Measurements from ENCODE around the gene KLF13. TPM values are rescaled to one million over a fixed set of nuclear protein-coding genes. Genes with fewer than 3 reads are reported as not detected.

The KLF13 gene
- total and polyA plus RNA-seq, 10 of the 15 experiments (the other 5 are each of a cell fraction or from before 2014, with no cell fraction given) = 20.3 to 109 (median 51.4) TPM

DNA sequence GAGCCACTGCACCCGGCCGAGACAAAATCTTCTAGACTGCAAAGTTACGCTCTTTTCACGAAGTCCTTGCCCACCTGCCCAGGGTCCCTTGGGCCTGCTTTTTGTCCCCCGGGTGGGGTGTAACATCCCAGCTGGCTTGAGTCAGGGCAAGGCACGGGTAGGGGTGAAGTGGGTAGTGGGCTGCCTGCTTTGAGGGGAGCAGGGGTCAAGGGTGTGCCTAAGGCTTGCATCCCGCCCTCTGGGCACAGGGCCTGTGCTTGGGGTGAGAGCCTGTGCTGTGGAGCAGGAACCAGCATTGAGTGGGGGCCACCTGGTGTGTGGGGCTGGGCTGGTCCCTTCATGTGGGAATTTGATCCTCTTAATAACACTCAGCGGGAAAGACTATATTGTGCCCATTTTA, 74.6 kb downstream of the KLF13 start:
- ChIA-PET RAD21 (ENCODE audit: unreplicated experiment) (no interaction called here), CTCF (interaction anchor here (2.1 kb wide), 1 partner anchor 87 kb away, joined by 7 read pairs; no protein-coding TSS in a partner anchor), POLR2A (interaction anchor here (0.7 kb wide), 1 partner anchor 43 kb away, joined by 3 read pairs; no protein-coding TSS in a partner anchor), SMC1A (ENCODE audit: uncharacterized antibody, unreplicated experiment) (no interaction called here)
- in situ Hi-C loops (cut with MboI) = no loop called here
- Histone ChIP-seq H3K4me2 (ENCODE audit: control insufficient read depth, insufficient read depth) (no peak overlapping the region), H3K4me3 (no peak overlapping the region), H3K79me2 (ENCODE audit: control insufficient read depth, insufficient read depth, low read length) (no peaks in the 10 kb centered on the region), H3K4me1 (ENCODE audit: control insufficient read depth, insufficient read depth, low read length) (peaks cover 3% of the 10 kb centered on the region; the same call in 1 of the 2 replicates), H3K27ac (ENCODE audit: control insufficient read depth, insufficient read depth) (no peak overlapping the region), H3K36me3 (ENCODE audit: control insufficient read depth in 2 of 2, insufficient read depth in 2 of 2, low read length in 1 of 2) (no peaks in the 10 kb centered on the region), H2AFZ (ENCODE audit: control insufficient read depth, low read depth, low read length) (no peak overlapping the region), H3K9ac (ENCODE audit: control insufficient read depth, insufficient read depth, low read length) (no peak overlapping the region), H4K20me1 (ENCODE audit: control insufficient read depth, insufficient read depth) (no peaks in the 10 kb centered on the region), H3K27me3 (replicated peaks in 1 of 2; ENCODE audit: control insufficient read depth in 2 of 2, insufficient read depth in 2 of 2, low read length in 1 of 2) (no peaks in the 10 kb centered on the region), H3K9me3 (replicated peaks; ENCODE audit: control insufficient read depth, insufficient read depth, low read length) (no peaks in the 10 kb centered on the region; the same call in 2 of the 3 replicates)
- TF ChIP-seq RAD21 (IDR thresholded peaks at IDR 0.05; ENCODE audit: insufficient read depth, low read depth, low read length) = no peak
- TF ChIP-seq CBFB (IDR thresholded peaks at IDR 0.05; ENCODE audit: low read depth) = no peak
- no peak for TF ChIP-seq ZNF24 (IDR thresholded peaks at IDR 0.05)
- no peak for TF ChIP-seq HDAC2 (IDR thresholded peaks at IDR 0.05)
- no peak for TF ChIP-seq IKZF1 (conservative IDR thresholded peaks at IDR 0.05)
- TF ChIP-seq, protein P1, sequence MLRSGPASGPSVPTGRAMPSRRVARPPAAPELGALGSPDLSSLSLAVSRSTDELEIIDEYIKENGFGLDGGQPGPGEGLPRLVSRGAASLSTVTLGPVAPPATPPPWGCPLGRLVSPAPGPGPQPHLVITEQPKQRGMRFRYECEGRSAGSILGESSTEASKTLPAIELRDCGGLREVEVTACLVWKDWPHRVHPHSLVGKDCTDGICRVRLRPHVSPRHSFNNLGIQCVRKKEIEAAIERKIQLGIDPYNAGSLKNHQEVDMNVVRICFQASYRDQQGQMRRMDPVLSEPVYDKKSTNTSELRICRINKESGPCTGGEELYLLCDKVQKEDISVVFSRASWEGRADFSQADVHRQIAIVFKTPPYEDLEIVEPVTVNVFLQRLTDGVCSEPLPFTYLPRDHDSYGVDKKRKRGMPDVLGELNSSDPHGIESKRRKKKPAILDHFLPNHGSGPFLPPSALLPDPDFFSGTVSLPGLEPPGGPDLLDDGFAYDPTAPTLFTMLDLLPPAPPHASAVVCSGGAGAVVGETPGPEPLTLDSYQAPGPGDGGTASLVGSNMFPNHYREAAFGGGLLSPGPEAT (IDR thresholded peaks at IDR 0.05; ENCODE audit: low read depth) = no peak
- no peak for TF ChIP-seq ZNF384 (IDR thresholded peaks at IDR 0.05; ENCODE audit: borderline replicate concordance, low read depth, low read length)
- TF ChIP-seq, protein P2, sequence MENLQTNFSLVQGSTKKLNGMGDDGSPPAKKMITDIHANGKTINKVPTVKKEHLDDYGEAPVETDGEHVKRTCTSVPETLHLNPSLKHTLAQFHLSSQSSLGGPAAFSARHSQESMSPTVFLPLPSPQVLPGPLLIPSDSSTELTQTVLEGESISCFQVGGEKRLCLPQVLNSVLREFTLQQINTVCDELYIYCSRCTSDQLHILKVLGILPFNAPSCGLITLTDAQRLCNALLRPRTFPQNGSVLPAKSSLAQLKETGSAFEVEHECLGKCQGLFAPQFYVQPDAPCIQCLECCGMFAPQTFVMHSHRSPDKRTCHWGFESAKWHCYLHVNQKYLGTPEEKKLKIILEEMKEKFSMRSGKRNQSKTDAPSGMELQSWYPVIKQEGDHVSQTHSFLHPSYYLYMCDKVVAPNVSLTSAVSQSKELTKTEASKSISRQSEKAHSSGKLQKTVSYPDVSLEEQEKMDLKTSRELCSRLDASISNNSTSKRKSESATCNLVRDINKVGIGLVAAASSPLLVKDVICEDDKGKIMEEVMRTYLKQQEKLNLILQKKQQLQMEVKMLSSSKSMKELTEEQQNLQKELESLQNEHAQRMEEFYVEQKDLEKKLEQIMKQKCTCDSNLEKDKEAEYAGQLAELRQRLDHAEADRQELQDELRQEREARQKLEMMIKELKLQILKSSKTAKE (IDR thresholded peaks at IDR 0.05; ENCODE audit: low read depth, poor library complexity, severe bottlenecking) = no peak
- TF ChIP-seq, protein P3, sequence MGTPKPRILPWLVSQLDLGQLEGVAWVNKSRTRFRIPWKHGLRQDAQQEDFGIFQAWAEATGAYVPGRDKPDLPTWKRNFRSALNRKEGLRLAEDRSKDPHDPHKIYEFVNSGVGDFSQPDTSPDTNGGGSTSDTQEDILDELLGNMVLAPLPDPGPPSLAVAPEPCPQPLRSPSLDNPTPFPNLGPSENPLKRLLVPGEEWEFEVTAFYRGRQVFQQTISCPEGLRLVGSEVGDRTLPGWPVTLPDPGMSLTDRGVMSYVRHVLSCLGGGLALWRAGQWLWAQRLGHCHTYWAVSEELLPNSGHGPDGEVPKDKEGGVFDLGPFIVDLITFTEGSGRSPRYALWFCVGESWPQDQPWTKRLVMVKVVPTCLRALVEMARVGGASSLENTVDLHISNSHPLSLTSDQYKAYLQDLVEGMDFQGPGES (IDR thresholded peaks at IDR 0.05) = no peak
- no peak for TF ChIP-seq MXI1 (IDR thresholded peaks at IDR 0.05; ENCODE audit: low read depth, low read length)
- TF ChIP-seq EGR1 (IDR thresholded peaks at IDR 0.05; ENCODE audit: borderline replicate concordance in 1 of 2, low read depth in 2 of 2, low read length in 2 of 2) = no peak
- TF ChIP-seq RELA (IDR thresholded peaks at IDR 0.05; ENCODE audit: borderline replicate concordance, partially characterized antibody) = no peak
- TF ChIP-seq, protein P4, sequence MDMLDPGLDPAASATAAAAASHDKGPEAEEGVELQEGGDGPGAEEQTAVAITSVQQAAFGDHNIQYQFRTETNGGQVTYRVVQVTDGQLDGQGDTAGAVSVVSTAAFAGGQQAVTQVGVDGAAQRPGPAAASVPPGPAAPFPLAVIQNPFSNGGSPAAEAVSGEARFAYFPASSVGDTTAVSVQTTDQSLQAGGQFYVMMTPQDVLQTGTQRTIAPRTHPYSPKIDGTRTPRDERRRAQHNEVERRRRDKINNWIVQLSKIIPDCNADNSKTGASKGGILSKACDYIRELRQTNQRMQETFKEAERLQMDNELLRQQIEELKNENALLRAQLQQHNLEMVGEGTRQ (IDR thresholded peaks at IDR 0.05; ENCODE audit: borderline replicate concordance, low read depth, low read length) = no peak
- no peak for TF ChIP-seq STAT1 (conservative IDR thresholded peaks at IDR 0.05)
- TF ChIP-seq PML (IDR thresholded peaks at IDR 0.05; ENCODE audit: low read length) = no peak
- TF ChIP-seq TARDBP (IDR thresholded peaks at IDR 0.05; ENCODE audit: borderline replicate concordance) = no peak
- TF ChIP-seq ZZZ3 (IDR thresholded peaks at IDR 0.05; ENCODE audit: control insufficient read depth, insufficient read length, low read depth) = no peak
- intact Hi-C loops (cut with micrococcal nuclease; ENCODE audit: unreplicated experiment) = no loop called here
- no peak for DNase-seq (ENCODE audit: low read depth, low spot score)
- ATAC-seq = no peak
- FAIRE-seq = no peak
- WGBS (ENCODE audit: insufficient coverage, insufficient replicate concordance, low lambda C conversion rate, missing lambda C conversion rate) = 46% methylated on average over 8 of the region's 8 CpGs
- no TSS peak for BruUV-seq (replicated peaks)
